Panc1 (cell line): ENCODE results near the gene RFFL. TPM values are rescaled to one million over a fixed set of nuclear protein-coding genes. Genes with fewer than 3 reads are reported as not detected.
A peak's percentile ranks its signal among the peaks of the same experiment; 100 is the strongest.
"Not testable (repeated sequence)": the region's sequence is repeated elsewhere in the genome, so short reads cannot be mapped to it uniquely, and the experiment has no call there.

Experiments used
- ATAC-seq: fragments of 200-7000 bp; cut with Tn5 transposase; 2 replicates; pipeline ENCODE4 v1.9.1; 2020; ENCODE audit warnings: mild to moderate bottlenecking, moderate library complexity
- BruUV-seq: library from RNA; stranded (reverse); fragments of 400-500 nt; replicated peaks from 2 replicates; lab custom pipeline; 2021; lab: Mats Ljungman, UMichigan
- CTCF ChIA-PET: fragments of 300-600 bp; sonication (Branson Sonifier 250); formaldehyde crosslinking; loops from one replicate; lab custom pipeline; 2022; ENCODE audit warnings: antibody characterized with exemption; lab: Charles Lee
- POLR2A ChIA-PET: fragments of 300-600 bp; sonication (Branson Sonifier 250); formaldehyde crosslinking; loops from one replicate; lab custom pipeline; 2022; ENCODE audit warnings: antibody characterized with exemption; lab: Charles Lee
- DNase-seq: peaks from one replicate; pipeline ENCODE4 v3.0.0-alpha.2; 2010; ENCODE audit warnings: low read depth, low spot score
- H3K27ac ChIP-seq: 2 replicates; pipeline ENCODE4 v1.5.1; 2011; ENCODE audit warnings: mild to moderate bottlenecking, low read length, inconsistent platforms
- H3K27me3 ChIP-seq: fragments of 200-500 bp; sonication (Bioruptor generic); 2 replicates; pipeline ENCODE4 v1.6.0; 2014; ENCODE audit warnings: low read length, inconsistent platforms; ENCODE audit not compliant: control insufficient read depth, insufficient read depth
- H3K36me3 ChIP-seq: fragments of 200-500 bp; sonication (Bioruptor generic); 2 replicates; pipeline ENCODE4 v1.5.1; 2014; ENCODE audit warnings: inconsistent platforms, mild to moderate bottlenecking, low read length, moderate library complexity; ENCODE audit not compliant: control insufficient read depth, insufficient read depth
- H3K4me1 ChIP-seq: 2 replicates; pipeline ENCODE4 v1.5.1; 2011; ENCODE audit warnings: inconsistent platforms, mild to moderate bottlenecking, low read length, moderate library complexity; ENCODE audit not compliant: control insufficient read depth, insufficient read depth
- H3K4me3 ChIP-seq, 2 experiments: 2 replicates each; pipeline ENCODE4 v1.5.1; 2011 to 2012; ENCODE audit warnings: low read depth in 2 of 2, low read length in 2 of 2, mild to moderate bottlenecking in 2 of 2, inconsistent platforms in 1 of 2, moderate library complexity in 1 of 2
- H3K9me3 ChIP-seq: fragments of 200-500 bp; sonication (Bioruptor generic); 2 replicates; pipeline ENCODE4 v1.5.1; 2014; ENCODE audit warnings: low read depth, mild to moderate bottlenecking, inconsistent platforms, low read length, moderate library complexity; ENCODE audit not compliant: control insufficient read depth, insufficient read depth
- CTCF ChIP-seq: fragments of 450-650 bp; IDR thresholded peaks from 2 replicates; pipeline ENCODE4 v1.5.1; 2017; ENCODE audit warnings: mild to moderate bottlenecking
- POLR2AphosphoS5 ChIP-seq: IDR thresholded peaks from 2 replicates; pipeline ENCODE4 v1.6.1; 2012; ENCODE audit warnings: mild to moderate bottlenecking, low read depth, low read length, moderate library complexity
- REST ChIP-seq, 2 experiments: IDR thresholded peaks; 2 replicates each; pipeline ENCODE4 v1.6.1; 2011 to 2012; ENCODE audit warnings: low read depth in 2 of 2, control low read depth in 1 of 2, low read length in 1 of 2, mild to moderate bottlenecking in 1 of 2, moderate library complexity in 1 of 2; ENCODE audit not compliant: insufficient read depth in 1 of 2
- SIN3A ChIP-seq: IDR thresholded peaks from 2 replicates; pipeline ENCODE4 v1.6.1; 2012; ENCODE audit warnings: low read depth, mild to moderate bottlenecking, low read length, moderate library complexity, borderline replicate concordance; ENCODE audit not compliant: insufficient read depth
- TCF7L2 ChIP-seq: IDR thresholded peaks from 2 replicates; pipeline ENCODE4 v1.6.1; 2011; ENCODE audit warnings: mild to moderate bottlenecking, low read depth, low read length, inconsistent platforms
- in situ Hi-C: cut with HindIII; loops from 2 replicates; pipeline ENCODE4 v1.10.0; 2016; ENCODE audit warnings: low sequenced_read_pairs, low pct_unique_long_range_greater_than_20kb
- intact Hi-C: fragments of 100-400 bp; cut with micrococcal nuclease; formaldehyde crosslinking; loops from one replicate; pipeline ENCODE4 v1.10.0; 2022; ENCODE audit not compliant: unreplicated experiment
- total RNA-seq: library from RNA; stranded (reverse); gene quantifications from one replicate; pipeline ENCODE4 v1.2.1, GENCODE V29; 2021; ENCODE audit not compliant: unreplicated experiment

Gene RFFL
- total RNA-seq, 1 experiment from 2014 or later: 38.4 TPM

GRCh38 chr17:35046740-35047283 is 16.7 kb downstream of the RFFL start:
- intact Hi-C loops: no loop called here
- no peaks in the 10 kb centered on the region for H3K27me3 ChIP-seq
- CTCF ChIA-PET: no interaction called here
- DNase-seq: no peak
- no peaks in the 10 kb centered on the region for H3K36me3 ChIP-seq
- H3K4me1 ChIP-seq: peaks cover 11% of the 10 kb centered on the region
- no peaks in the 10 kb centered on the region for H3K9me3 ChIP-seq
- POLR2A ChIA-PET: no interaction called here
- no peak overlapping the region for H3K27ac ChIP-seq
- 0 out of 2 replicates have a peak, but pooled peaks have one; percentile 36 for ATAC-seq
- BruUV-seq: no TSS peak
- in situ Hi-C loops: no loop called here
- TF ChIP-seq TCF7L2 (no peak), REST (IDR thresholded peaks at IDR 0.05; ENCODE audit: insufficient read depth in 1 of 2, low read depth in 2 of 2, low read length in 1 of 2) (no peak), SIN3A (no peak), CTCF (no peak), POLR2AphosphoS5 (no peak)
- no peak overlapping the region for H3K4me3 ChIP-seq

- CTCF ChIA-PET: no interaction called here
- Histone ChIP-seq H3K9me3 (no peaks in the 10 kb centered on the region), H3K4me3 (no peak overlapping the region), H3K27ac (no peak overlapping the region), H3K4me1 (peaks cover 5% of the 10 kb centered on the region), H3K27me3 (no peaks in the 10 kb centered on the region), H3K36me3 (no peaks in the 10 kb centered on the region)
- DNase-seq: no peak
- intact Hi-C loops: no loop called here
- TF ChIP-seq REST (IDR thresholded peaks at IDR 0.05; ENCODE audit: insufficient read depth in 1 of 2, low read depth in 2 of 2, low read length in 1 of 2): no peak
- TF ChIP-seq TCF7L2: no peak
- BruUV-seq: no TSS peak
- POLR2A ChIA-PET: no interaction called here
- in situ Hi-C loops: no loop called here
- ATAC-seq: no peak
These were observed 17.3 kb downstream of the RFFL start for GRCh38 chr17:35046245-35046644.

- ATAC-seq, DNase-seq, BruUV-seq, intact Hi-C loops, H3K9me3 ChIP-seq, CTCF ChIA-PET, in situ Hi-C loops, H3K4me3 ChIP-seq, POLR2A ChIA-PET, H3K27ac ChIP-seq, H3K27me3 ChIP-seq, H3K36me3 ChIP-seq, H3K4me1 ChIP-seq: not testable (repeated sequence)
These were observed 18.0 kb downstream of the RFFL start for GRCh38 chr17:35045458-35045979.
